CD4-positive, alpha-beta T cell treated with Interleukin-17A for 1 hour (primary cell): Measurements from ENCODE around the gene SLC16A8.
"Not testable (repeated sequence)": the region's sequence is repeated elsewhere in the genome, so short reads cannot be mapped to it uniquely, and the experiment has no call there.

Experiments used
- DNase-seq: peaks from one replicate; pipeline ENCODE4 v3.0.0-alpha.2; 2020

SLC16A8 gene

GRCh38 chr22:38083931-38084631 lies at the start of gene SLC16A8:
TSS of gene SLC16A8 (minus strand) at chr22:38084184. CDS start at chr22:38082873, 1,311 bp downstream.
- no peak for DNase-seq

GRCh38 chr22:38133331-38133730 lies 49.3 kb upstream of the SLC16A8 start:
- DNase-seq, result no peak

- DNase-seq, result no peak
These were observed 48.8 kb upstream of the SLC16A8 start for GRCh38 chr22:38132794-38133193.

- no peak for DNase-seq
These were observed 48.2 kb upstream of the SLC16A8 start for GRCh38 chr22:38132136-38132535.

- no peak for DNase-seq
These were observed 47.4 kb upstream of the SLC16A8 start for GRCh38 chr22:38131399-38131798.

GRCh38 chr22:38129856-38130255 lies 45.9 kb upstream of the SLC16A8 start:
- DNase-seq, result no peak

GRCh38 chr22:38129021-38129420 lies 45.0 kb upstream of the SLC16A8 start:
- no peak for DNase-seq

- no peak for DNase-seq
These were observed 43.9 kb upstream of the SLC16A8 start for GRCh38 chr22:38127869-38128268.

GRCh38 chr22:38126928-38127668 lies 43.1 kb upstream of the SLC16A8 start:
- no peak for DNase-seq

- no peak for DNase-seq
These were observed 41.8 kb upstream of the SLC16A8 start for GRCh38 chr22:38125751-38126201.

- DNase-seq, result no peak
These were observed 41.1 kb upstream of the SLC16A8 start for GRCh38 chr22:38125038-38125610.

GRCh38 chr22:38124236-38124974 lies 40.4 kb upstream of the SLC16A8 start:
- no peak for DNase-seq

- no peak for DNase-seq
These were observed 38.6 kb upstream of the SLC16A8 start for GRCh38 chr22:38122616-38123015.

- DNase-seq, result no peak
These were observed 36.6 kb upstream of the SLC16A8 start for GRCh38 chr22:38120359-38121110.

GRCh38 chr22:38118747-38119146 lies 34.8 kb upstream of the SLC16A8 start:
- not testable (repeated sequence) for DNase-seq

- no peak for DNase-seq
These were observed 34.2 kb upstream of the SLC16A8 start for GRCh38 chr22:38118182-38118581.

GRCh38 chr22:38117556-38117955 lies 33.6 kb upstream of the SLC16A8 start:
- DNase-seq, result not testable (repeated sequence)

GRCh38 chr22:38115423-38116205 lies 31.6 kb upstream of the SLC16A8 start:
- DNase-seq, result no peak

- DNase-seq, result peak; percentile 78
These were observed 30.8 kb upstream of the SLC16A8 start for GRCh38 chr22:38114484-38115398.

GRCh38 chr22:38112381-38112780 lies 28.4 kb upstream of the SLC16A8 start:
- no peak for DNase-seq
